MM.1S (cell line): ENCODE measurements around the gene ARHGEF1.

ENCODE experiments used
- CTCF ChIP-seq: fragments of 300-600 bp; sonication (generic); IDR thresholded peaks from 2 replicates; pipeline ENCODE4 v1.5.1; 2016; ENCODE audit warnings: antibody characterized with exemption, low read length, mixed read lengths
- EZH2 ChIP-seq: fragments of 300-600 bp; sonication (generic); optimal IDR thresholded peaks from 2 replicates; pipeline ENCODE3; 2017; ENCODE audit warnings: low read depth, mild to moderate bottlenecking, antibody characterized with exemption, low read length, mixed read lengths
- EZH2phosphoT487 ChIP-seq: fragments of 300-600 bp; sonication (generic); IDR thresholded peaks from 2 replicates; pipeline ENCODE4 v1.6.1; 2018; ENCODE audit warnings: antibody characterized with exemption, low read length

- TF ChIP-seq EZH2phosphoT487 (no peak), CTCF (no peak), EZH2 (no peak)
Observed at GRCh38 chr19:41892173-41892902, 9.4 kb downstream of the ARHGEF1 start.
